Naive B cell (primary cell): Measurements from ENCODE around the gene CDC42. TPM values are rescaled to one million over a fixed set of nuclear protein-coding genes. Genes with fewer than 3 reads are reported as not detected.

Experiments
- ATAC-seq, 2 donors: fragments of 150-1000 bp; cut with Tn5 transposase; 2 replicates each; pipeline ENCODE4 v1.10.0; 2021; ENCODE audit warnings: low read depth in 2 of 2, mild to moderate bottlenecking in 2 of 2, moderate library complexity in 2 of 2
- DNase-seq: peaks from one replicate; pipeline ENCODE4 v3.0.0; 2022
- H3K27ac Mint-ChIP-seq, 6 donors: one replicate each; pipeline ENCODE4 v1.8.0; 2020 to 2022; ENCODE audit warnings: mild to moderate bottlenecking in 6 of 6, mixed read lengths in 6 of 6, moderate library complexity in 5 of 6, inconsistent platforms in 2 of 6
- H3K27me3 Mint-ChIP-seq, 3 donors: one replicate each; pipeline ENCODE4 v1.8.0; 2021 to 2022; ENCODE audit warnings: mixed read lengths in 3 of 3, mild to moderate bottlenecking in 1 of 3
- H3K36me3 Mint-ChIP-seq, 2 donors: one replicate each; pipeline ENCODE4 v1.8.0; 2020 to 2022; ENCODE audit warnings: mixed read lengths in 2 of 2, inconsistent platforms in 1 of 2, mild to moderate bottlenecking in 1 of 2
- H3K4me1 Mint-ChIP-seq, 3 donors: one replicate each; pipeline ENCODE4 v1.8.0; 2020 to 2022; ENCODE audit warnings: mixed read lengths in 3 of 3, inconsistent platforms in 1 of 3, mild to moderate bottlenecking in 1 of 3, moderate library complexity in 1 of 3
- H3K4me3 Mint-ChIP-seq, 8 donors: one replicate each; pipeline ENCODE4 v1.8.0; 2020 to 2022; ENCODE audit warnings: mild to moderate bottlenecking in 8 of 8, mixed read lengths in 8 of 8, moderate library complexity in 8 of 8, inconsistent platforms in 2 of 8
- H3K9me3 Mint-ChIP-seq, 7 donors: one replicate each; pipeline ENCODE4 v1.8.0; 2020 to 2022; ENCODE audit warnings: mixed read lengths in 7 of 7, mild to moderate bottlenecking in 5 of 7, inconsistent platforms in 2 of 7, moderate library complexity in 1 of 7
- polyA plus RNA-seq, 6 donors: library from polyadenylated mRNA; unstranded; fragments of 300-500 nt; fragmentation: Illumina TruSeq; gene quantifications; one replicate each; pipeline ENCODE4 v1.2.3, GENCODE V29; 2021; ENCODE audit warnings: low read depth in 6 of 6

The CDC42 gene
- polyA plus RNA-seq, 6 donors from 2014 or later = 165 to 491 (median 378) TPM

GRCh38 chr1:22120469-22120790, 67.9 kb downstream of the CDC42 start:
- peaks cover 51 to 59% (median 54%) of the 10 kb centered on the region in 3 donors for H3K4me1 Mint-ChIP-seq
- ATAC-seq = no peak
- H3K4me3 Mint-ChIP-seq = no peak overlapping the region

GRCh38 chr1:22121421-22121911, 69.0 kb downstream of the CDC42 start:
- no peak overlapping the region for H3K4me3 Mint-ChIP-seq
- no peaks in the 10 kb centered on the region for H3K36me3 Mint-ChIP-seq
- H3K27me3 Mint-ChIP-seq = no peaks in the 10 kb centered on the region
- peaks cover 41 to 49% (median 43%) of the 10 kb centered on the region in 3 donors for H3K4me1 Mint-ChIP-seq
- ATAC-seq = no peak
- no peak for DNase-seq
- H3K27ac Mint-ChIP-seq = peak overlapping the region in 1 of 6 donors; percentile 42
- H3K9me3 Mint-ChIP-seq = no peaks in the 10 kb centered on the region

More at GRCh38 chr1:22120469-22120790, 67.9 kb downstream of the CDC42 start:
- no peak for DNase-seq
- H3K36me3 Mint-ChIP-seq = peaks cover 0 to 3% of the 10 kb centered on the region in 2 donors
- H3K27me3 Mint-ChIP-seq = no peaks in the 10 kb centered on the region
- H3K27ac Mint-ChIP-seq = peak overlapping the region in 3 of 6 donors; percentile 69 to 92 (median 79)
- H3K9me3 Mint-ChIP-seq = no peaks in the 10 kb centered on the region

- Mint-ChIP-seq H3K4me3 (no peak overlapping the region), H3K36me3 (no peaks in the 10 kb centered on the region), H3K9me3 (no peaks in the 10 kb centered on the region), H3K4me1 (peaks cover 31 to 41% (median 37%) of the 10 kb centered on the region in 3 donors), H3K27ac (peak overlapping the region in 1 of 6 donors; percentile 29), H3K27me3 (no peaks in the 10 kb centered on the region)
- ATAC-seq = no peak
- no peak for DNase-seq
Observed at GRCh38 chr1:22122273-22123070, 70.0 kb downstream of the CDC42 start.

- Mint-ChIP-seq H3K9me3 (no peaks in the 10 kb centered on the region), H3K4me1 (peaks cover 30 to 41% (median 33%) of the 10 kb centered on the region in 3 donors), H3K36me3 (no peaks in the 10 kb centered on the region), H3K4me3 (no peak overlapping the region), H3K27ac (no peak overlapping the region), H3K27me3 (no peaks in the 10 kb centered on the region)
- DNase-seq (no peak), ATAC-seq (no peak)
Observed at GRCh38 chr1:22123071-22123390, 70.5 kb downstream of the CDC42 start.

- Mint-ChIP-seq H3K9me3 (no peaks in the 10 kb centered on the region), H3K4me1 (peaks cover 21 to 33% (median 23%) of the 10 kb centered on the region in 3 donors), H3K4me3 (no peak overlapping the region), H3K27me3 (no peaks in the 10 kb centered on the region), H3K36me3 (no peaks in the 10 kb centered on the region), H3K27ac (peak overlapping the region in 1 of 6 donors; percentile 65)
- ATAC-seq = no peak
- DNase-seq = no peak
Observed at GRCh38 chr1:22123901-22124404, 71.4 kb downstream of the CDC42 start.

- ATAC-seq (no peak), DNase-seq (no peak)
- no peaks in the 10 kb centered on the region for H3K36me3 Mint-ChIP-seq
- peaks cover 13 to 26% (median 17%) of the 10 kb centered on the region in 3 donors for H3K4me1 Mint-ChIP-seq
- no peak overlapping the region for H3K4me3 Mint-ChIP-seq
- peak overlapping the region in 3 of 6 donors; percentile 65 to 88 (median 67) for H3K27ac Mint-ChIP-seq
- no peaks in the 10 kb centered on the region for H3K27me3 Mint-ChIP-seq
- H3K9me3 Mint-ChIP-seq = no peaks in the 10 kb centered on the region
Observed at GRCh38 chr1:22124592-22125229, 72.2 kb downstream of the CDC42 start.

GRCh38 chr1:22126531-22126930, 74.0 kb downstream of the CDC42 start:
- H3K36me3 Mint-ChIP-seq = no peaks in the 10 kb centered on the region
- H3K4me1 Mint-ChIP-seq = peaks cover 4 to 18% (median 10%) of the 10 kb centered on the region in 3 donors
- H3K27me3 Mint-ChIP-seq = no peaks in the 10 kb centered on the region
- DNase-seq = no peak
- no peak for ATAC-seq
- H3K9me3 Mint-ChIP-seq = no peaks in the 10 kb centered on the region
- no peak overlapping the region for H3K4me3 Mint-ChIP-seq
- no peak overlapping the region for H3K27ac Mint-ChIP-seq

- Mint-ChIP-seq H3K27me3 (no peaks in the 10 kb centered on the region), H3K27ac (peak overlapping the region in 1 of 6 donors; percentile 76), H3K4me3 (no peak overlapping the region), H3K9me3 (no peaks in the 10 kb centered on the region), H3K36me3 (no peaks in the 10 kb centered on the region), H3K4me1 (peaks cover 4 to 16% (median 10%) of the 10 kb centered on the region in 3 donors)
- DNase-seq = no peak
- no peak for ATAC-seq
Observed at GRCh38 chr1:22127248-22127647, 74.7 kb downstream of the CDC42 start.

GRCh38 chr1:22127731-22128130, 75.2 kb downstream of the CDC42 start:
- ATAC-seq (no peak), DNase-seq (no peak)
- Mint-ChIP-seq H3K27ac (peak overlapping the region in 3 of 6 donors; percentile 49 to 76 (median 56)), H3K4me3 (no peak overlapping the region), H3K27me3 (no peaks in the 10 kb centered on the region), H3K9me3 (no peaks in the 10 kb centered on the region), H3K4me1 (peaks cover 4 to 14% (median 10%) of the 10 kb centered on the region in 3 donors), H3K36me3 (no peaks in the 10 kb centered on the region)

- H3K27me3 Mint-ChIP-seq = no peaks in the 10 kb centered on the region
- H3K27ac Mint-ChIP-seq = no peak overlapping the region
- DNase-seq = no peak
- H3K36me3 Mint-ChIP-seq = no peaks in the 10 kb centered on the region
- peaks cover 4 to 14% (median 10%) of the 10 kb centered on the region in 3 donors for H3K4me1 Mint-ChIP-seq
- no peak overlapping the region for H3K4me3 Mint-ChIP-seq
- no peak for ATAC-seq
- no peaks in the 10 kb centered on the region for H3K9me3 Mint-ChIP-seq
Observed at GRCh38 chr1:22128392-22128791, 75.9 kb downstream of the CDC42 start.

GRCh38 chr1:22129501-22130117, 77.1 kb downstream of the CDC42 start:
- Mint-ChIP-seq H3K4me3 (no peak overlapping the region), H3K27ac (peak overlapping the region in 2 of 6 donors; percentile 53 to 57), H3K4me1 (peaks cover 4 to 9% (median 4%) of the 10 kb centered on the region in 3 donors), H3K9me3 (no peaks in the 10 kb centered on the region), H3K27me3 (peaks cover 0 to 5% (median 0%) of the 10 kb centered on the region in 3 donors), H3K36me3 (no peaks in the 10 kb centered on the region)
- ATAC-seq (no peak), DNase-seq (no peak)

- DNase-seq = no peak
- H3K4me1 Mint-ChIP-seq = peaks cover 4 to 9% (median 4%) of the 10 kb centered on the region in 3 donors
- no peaks in the 10 kb centered on the region for H3K9me3 Mint-ChIP-seq
Observed at GRCh38 chr1:22131062-22131461, 78.6 kb downstream of the CDC42 start.

GRCh38 chr1:22131875-22132486, 79.5 kb downstream of the CDC42 start:
- Mint-ChIP-seq H3K27ac (no peak overlapping the region), H3K9me3 (no peaks in the 10 kb centered on the region), H3K4me3 (no peak overlapping the region), H3K4me1 (peaks cover 4 to 9% (median 5%) of the 10 kb centered on the region in 3 donors), H3K27me3 (peaks cover 0 to 20% (median 4%) of the 10 kb centered on the region in 3 donors), H3K36me3 (no peaks in the 10 kb centered on the region)
- ATAC-seq = peak; percentile 64 to 73
- DNase-seq = peak; percentile 44

More at GRCh38 chr1:22131062-22131461, 78.6 kb downstream of the CDC42 start:
- Mint-ChIP-seq H3K27me3 (peaks cover 0 to 15% (median 4%) of the 10 kb centered on the region in 3 donors), H3K27ac (no peak overlapping the region), H3K4me3 (no peak overlapping the region), H3K36me3 (no peaks in the 10 kb centered on the region)
- ATAC-seq = no peak
